ENCODE measurements around the gene KIAA1671. TPM values are rescaled to one million over a fixed set of nuclear protein-coding genes. Genes with fewer than 3 reads are reported as not detected.

The KIAA1671 gene
- total RNA-seq, 1 experiment from 2014 or later, result 12.8 TPM

DNA sequence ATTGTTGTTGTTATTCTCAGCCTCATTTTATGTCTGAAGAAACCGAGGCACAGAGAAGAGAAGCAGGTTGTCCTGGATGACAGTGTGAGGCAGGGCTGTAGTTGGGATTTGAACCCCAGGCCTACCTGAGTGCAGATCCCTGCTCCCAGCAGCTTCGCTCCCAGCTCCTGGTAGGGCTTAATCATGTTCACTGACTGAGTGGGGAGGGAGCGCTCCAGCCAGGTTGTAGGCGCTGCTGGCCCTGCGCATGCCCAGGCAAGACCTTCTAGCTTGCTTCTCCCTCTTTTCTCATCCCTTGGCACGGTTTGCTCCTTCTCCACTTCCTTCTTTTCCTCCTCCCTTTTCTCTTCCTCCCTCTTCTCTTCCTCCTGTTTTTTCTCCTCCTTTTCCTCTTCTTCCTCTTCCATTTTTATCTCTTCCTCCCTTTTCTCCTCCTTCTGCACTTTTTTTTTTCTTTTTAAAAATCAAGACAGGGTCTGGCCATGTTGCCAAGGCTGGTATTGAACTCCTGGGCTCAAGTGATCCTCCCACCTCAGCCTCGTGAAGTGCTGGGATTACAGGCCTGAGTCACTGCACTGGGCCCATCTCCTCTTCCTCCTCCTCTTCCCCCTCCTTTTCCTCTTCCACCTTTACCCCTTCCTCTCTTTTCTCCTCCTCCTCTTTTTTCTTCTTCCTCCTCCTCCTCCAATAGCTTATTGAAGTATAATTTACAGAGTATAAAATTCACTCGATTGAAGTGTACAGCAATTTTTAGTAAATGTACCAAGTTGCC, 109.3 kb downstream of the KIAA1671 start:
- DNase-seq (ENCODE audit: low spot score), result no peak
- intact Hi-C loops (cut with micrococcal nuclease; ENCODE audit: unreplicated experiment), result no loop called here
- Histone ChIP-seq H3K27ac (ENCODE audit: low read depth, low read length, poor library complexity, severe bottlenecking) (no peak overlapping the region), H3K4me3 (ENCODE audit: low read depth, low read length, poor library complexity, severe bottlenecking) (no peak overlapping the region), H3K9me3 (ENCODE audit: low read depth, low read length, poor library complexity, severe bottlenecking) (no peaks in the 10 kb centered on the region), H3K4me1 (ENCODE audit: insufficient read depth, low read length, poor library complexity, severe bottlenecking) (no peaks in the 10 kb centered on the region), H3K27me3 (replicated peaks; ENCODE audit: insufficient read depth, low read depth, low read length, poor library complexity) (no peaks in the 10 kb centered on the region), H3K36me3 (ENCODE audit: insufficient read depth, low read length, poor library complexity, severe bottlenecking) (no peaks in the 10 kb centered on the region)
- ChIA-PET POLR2A (ENCODE audit: low non-redundant PET) (no interaction called here), CTCF (no interaction called here)
- BruUV-seq (replicated peaks), result no TSS peak
- TF ChIP-seq, protein P1, sequence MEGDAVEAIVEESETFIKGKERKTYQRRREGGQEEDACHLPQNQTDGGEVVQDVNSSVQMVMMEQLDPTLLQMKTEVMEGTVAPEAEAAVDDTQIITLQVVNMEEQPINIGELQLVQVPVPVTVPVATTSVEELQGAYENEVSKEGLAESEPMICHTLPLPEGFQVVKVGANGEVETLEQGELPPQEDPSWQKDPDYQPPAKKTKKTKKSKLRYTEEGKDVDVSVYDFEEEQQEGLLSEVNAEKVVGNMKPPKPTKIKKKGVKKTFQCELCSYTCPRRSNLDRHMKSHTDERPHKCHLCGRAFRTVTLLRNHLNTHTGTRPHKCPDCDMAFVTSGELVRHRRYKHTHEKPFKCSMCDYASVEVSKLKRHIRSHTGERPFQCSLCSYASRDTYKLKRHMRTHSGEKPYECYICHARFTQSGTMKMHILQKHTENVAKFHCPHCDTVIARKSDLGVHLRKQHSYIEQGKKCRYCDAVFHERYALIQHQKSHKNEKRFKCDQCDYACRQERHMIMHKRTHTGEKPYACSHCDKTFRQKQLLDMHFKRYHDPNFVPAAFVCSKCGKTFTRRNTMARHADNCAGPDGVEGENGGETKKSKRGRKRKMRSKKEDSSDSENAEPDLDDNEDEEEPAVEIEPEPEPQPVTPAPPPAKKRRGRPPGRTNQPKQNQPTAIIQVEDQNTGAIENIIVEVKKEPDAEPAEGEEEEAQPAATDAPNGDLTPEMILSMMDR (conservative IDR thresholded peaks at IDR 0.05; ENCODE audit: low read depth, low read length), result no peak
- TF ChIP-seq EZH2 (IDR thresholded peaks at IDR 0.05; ENCODE audit: borderline replicate concordance, low read depth, low read length, poor library complexity, severe bottlenecking), result no peak

DNA sequence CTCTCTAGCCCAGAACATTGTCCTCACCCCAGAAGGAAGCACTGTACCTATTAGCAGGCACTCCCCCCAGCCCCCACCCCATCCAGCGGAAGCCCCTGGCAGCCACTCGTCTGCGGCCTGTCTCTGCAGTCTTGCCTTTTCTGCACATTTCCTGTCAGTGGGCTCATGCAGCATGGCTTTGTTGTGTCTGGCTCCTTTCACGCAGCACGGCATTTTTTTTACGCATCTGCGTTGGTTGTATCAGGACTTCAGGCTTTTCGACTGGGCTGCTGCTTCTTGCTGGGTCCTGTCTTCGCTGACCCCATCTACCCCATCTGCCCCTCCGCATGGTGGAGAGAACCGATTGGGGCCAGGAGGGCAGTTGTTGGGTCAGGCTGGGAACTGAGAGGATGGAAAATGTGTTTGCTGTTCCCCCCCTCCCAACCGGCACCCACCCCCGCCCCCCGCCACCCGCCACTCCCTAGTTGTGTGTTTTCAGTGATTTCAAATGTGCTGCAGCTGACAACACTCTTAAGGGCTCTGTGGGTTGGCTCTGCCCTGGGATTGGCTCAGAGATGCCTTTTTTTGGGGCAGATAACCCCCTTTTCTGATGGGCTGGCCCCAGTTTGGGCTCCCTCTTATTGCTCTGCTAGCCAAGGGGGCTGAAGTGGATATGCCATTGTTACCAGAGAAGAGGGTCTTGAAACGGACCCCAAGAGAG, 110.0 kb downstream of the KIAA1671 start:
- no TSS peak for BruUV-seq (replicated peaks)
- POLR2A ChIA-PET (ENCODE audit: low non-redundant PET), result no interaction called here
- no peaks in the 10 kb centered on the region for H3K4me1 ChIP-seq (ENCODE audit: insufficient read depth, low read length, poor library complexity, severe bottlenecking)
- CTCF ChIA-PET, result no interaction called here
- TF ChIP-seq, protein P1 (conservative IDR thresholded peaks at IDR 0.05; ENCODE audit: low read depth, low read length), result no peak
- no peaks in the 10 kb centered on the region for H3K36me3 ChIP-seq (ENCODE audit: insufficient read depth, low read length, poor library complexity, severe bottlenecking)
- intact Hi-C loops (cut with micrococcal nuclease; ENCODE audit: unreplicated experiment), result no loop called here
- no peak overlapping the region for H3K4me3 ChIP-seq (ENCODE audit: low read depth, low read length, poor library complexity, severe bottlenecking)
- no peak overlapping the region for H3K27ac ChIP-seq (ENCODE audit: low read depth, low read length, poor library complexity, severe bottlenecking)
- no peaks in the 10 kb centered on the region for H3K27me3 ChIP-seq (replicated peaks; ENCODE audit: insufficient read depth, low read depth, low read length, poor library complexity)
- no peak for DNase-seq (ENCODE audit: low spot score)
- no peaks in the 10 kb centered on the region for H3K9me3 ChIP-seq (ENCODE audit: low read depth, low read length, poor library complexity, severe bottlenecking)

DNA sequence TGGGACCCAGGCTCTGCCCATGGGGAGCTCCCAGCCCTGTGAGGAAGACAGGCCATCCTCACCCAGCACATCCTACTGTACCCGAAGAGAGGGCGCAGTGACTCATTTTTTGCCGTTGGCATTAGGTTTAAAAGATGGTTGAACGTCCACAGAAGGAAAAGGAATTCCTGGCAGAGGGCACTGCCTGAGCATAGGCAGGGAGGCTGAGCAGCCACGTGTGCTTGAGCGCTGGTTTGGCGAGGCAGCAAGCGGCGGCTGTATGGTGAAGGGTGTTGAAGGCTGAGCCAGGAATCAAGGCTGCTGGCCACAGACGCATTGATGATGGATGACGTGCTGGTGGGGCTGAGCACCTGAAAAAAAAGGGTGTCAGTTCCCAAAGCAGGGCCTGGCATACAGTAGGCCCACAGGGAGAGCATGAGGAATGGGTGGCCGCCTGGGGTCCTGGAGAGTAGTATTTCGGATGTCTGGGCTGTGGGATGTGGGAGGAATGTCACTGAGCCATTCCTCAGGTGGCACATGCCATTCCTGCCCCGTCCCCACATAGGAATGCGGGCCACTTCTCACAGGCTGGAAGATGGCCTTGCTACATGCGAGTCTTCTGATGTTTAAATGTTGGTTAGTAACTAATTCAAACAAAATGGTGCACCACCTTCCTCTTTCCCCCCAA, 112.5 kb downstream of the KIAA1671 start:
- ChIA-PET CTCF (no interaction called here), POLR2A (ENCODE audit: low non-redundant PET) (no interaction called here)
- no peaks in the 10 kb centered on the region for H3K4me1 ChIP-seq (ENCODE audit: insufficient read depth, low read length, poor library complexity, severe bottlenecking)
- no peak overlapping the region for H3K27ac ChIP-seq (ENCODE audit: low read depth, low read length, poor library complexity, severe bottlenecking)
- intact Hi-C loops (cut with micrococcal nuclease; ENCODE audit: unreplicated experiment), result no loop called here
- no peak overlapping the region for H3K4me3 ChIP-seq (ENCODE audit: low read depth, low read length, poor library complexity, severe bottlenecking)
- no peak for DNase-seq (ENCODE audit: low spot score)
- no peaks in the 10 kb centered on the region for H3K36me3 ChIP-seq (ENCODE audit: insufficient read depth, low read length, poor library complexity, severe bottlenecking)
- H3K27me3 ChIP-seq (replicated peaks; ENCODE audit: insufficient read depth, low read depth, low read length, poor library complexity), result no peaks in the 10 kb centered on the region
- TF ChIP-seq EZH2 (IDR thresholded peaks at IDR 0.05; ENCODE audit: borderline replicate concordance, low read depth, low read length, poor library complexity, severe bottlenecking), result no peak
- TF ChIP-seq, protein P1 (conservative IDR thresholded peaks at IDR 0.05; ENCODE audit: low read depth, low read length), result no peak
- no peaks in the 10 kb centered on the region for H3K9me3 ChIP-seq (ENCODE audit: low read depth, low read length, poor library complexity, severe bottlenecking)
- BruUV-seq (replicated peaks), result no TSS peak

Data from A673 (cell line).